Measurements from ENCODE around the gene CAPN15. TPM values are rescaled to one million over a fixed set of nuclear protein-coding genes. Genes with fewer than 3 reads are reported as not detected.

The CAPN15 gene
- total RNA-seq, 1 experiment from 2014 or later = 26.7 TPM

DNA sequence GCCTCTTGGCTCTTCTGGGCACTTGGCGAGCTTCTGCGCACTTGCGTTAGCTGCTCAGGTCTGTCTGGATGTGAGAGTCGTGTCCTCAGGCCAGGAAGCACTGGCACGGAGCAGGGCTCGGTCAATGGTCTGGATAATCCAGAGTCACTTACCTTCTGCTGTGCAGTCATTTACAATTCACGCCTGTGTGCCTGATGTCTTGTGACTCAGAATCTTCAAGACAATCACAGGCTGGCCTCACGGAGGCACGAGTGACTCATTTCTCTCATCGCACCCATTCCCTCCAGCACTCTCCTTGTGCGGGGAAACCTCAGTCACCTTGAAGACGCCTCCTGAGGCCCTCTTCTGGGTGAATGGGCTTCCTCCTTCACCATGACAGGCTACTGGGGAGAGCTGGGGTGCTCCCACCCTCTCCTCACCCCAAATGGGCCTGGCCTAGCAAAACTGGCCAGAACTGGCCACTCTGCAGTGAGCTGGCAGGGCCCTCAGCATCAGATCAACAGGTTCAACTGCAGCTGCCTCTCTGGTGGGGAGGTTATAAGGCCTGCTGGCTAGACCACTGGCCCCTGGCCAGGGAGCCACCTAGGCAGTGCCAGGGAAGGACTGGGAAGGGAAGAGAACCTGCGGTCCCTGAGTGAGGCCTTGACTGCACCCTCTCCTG lies 1.9 kb upstream of the CAPN15 start:
- no peak overlapping the region for H2AFZ ChIP-seq (ENCODE audit: low read length)
- peak overlapping the region; percentile 69 for H3K27ac ChIP-seq (ENCODE audit: low read length)
- DNase-seq = no peak
- H3K4me2 ChIP-seq (ENCODE audit: low read depth, low read length, poor library complexity, severe bottlenecking) = peak overlapping the region; percentile 91
- no peaks in the 10 kb centered on the region for H3K9me2 ChIP-seq (replicated peaks; ENCODE audit: insufficient read depth, low read length)
- peak overlapping the region; percentile 99 for H3K9ac ChIP-seq (ENCODE audit: low read length)
- H3K4me3 ChIP-seq (ENCODE audit: low read length) = peak overlapping the region; percentile 78
- H3K9me3 ChIP-seq (ENCODE audit: low read length) = no peaks in the 10 kb centered on the region
- peaks cover 39% of the 10 kb centered on the region for H3K79me2 ChIP-seq (ENCODE audit: low read length)
- H3K4me1 ChIP-seq (ENCODE audit: low read length) = peaks cover 25% of the 10 kb centered on the region
- peaks cover 17% of the 10 kb centered on the region for H4K20me1 ChIP-seq (ENCODE audit: insufficient read depth, low read depth, low read length)
- no peaks in the 10 kb centered on the region for H3K27me3 ChIP-seq (ENCODE audit: low read length)
- H3K36me3 ChIP-seq (ENCODE audit: insufficient read depth, low read length) = no peaks in the 10 kb centered on the region

DNA sequence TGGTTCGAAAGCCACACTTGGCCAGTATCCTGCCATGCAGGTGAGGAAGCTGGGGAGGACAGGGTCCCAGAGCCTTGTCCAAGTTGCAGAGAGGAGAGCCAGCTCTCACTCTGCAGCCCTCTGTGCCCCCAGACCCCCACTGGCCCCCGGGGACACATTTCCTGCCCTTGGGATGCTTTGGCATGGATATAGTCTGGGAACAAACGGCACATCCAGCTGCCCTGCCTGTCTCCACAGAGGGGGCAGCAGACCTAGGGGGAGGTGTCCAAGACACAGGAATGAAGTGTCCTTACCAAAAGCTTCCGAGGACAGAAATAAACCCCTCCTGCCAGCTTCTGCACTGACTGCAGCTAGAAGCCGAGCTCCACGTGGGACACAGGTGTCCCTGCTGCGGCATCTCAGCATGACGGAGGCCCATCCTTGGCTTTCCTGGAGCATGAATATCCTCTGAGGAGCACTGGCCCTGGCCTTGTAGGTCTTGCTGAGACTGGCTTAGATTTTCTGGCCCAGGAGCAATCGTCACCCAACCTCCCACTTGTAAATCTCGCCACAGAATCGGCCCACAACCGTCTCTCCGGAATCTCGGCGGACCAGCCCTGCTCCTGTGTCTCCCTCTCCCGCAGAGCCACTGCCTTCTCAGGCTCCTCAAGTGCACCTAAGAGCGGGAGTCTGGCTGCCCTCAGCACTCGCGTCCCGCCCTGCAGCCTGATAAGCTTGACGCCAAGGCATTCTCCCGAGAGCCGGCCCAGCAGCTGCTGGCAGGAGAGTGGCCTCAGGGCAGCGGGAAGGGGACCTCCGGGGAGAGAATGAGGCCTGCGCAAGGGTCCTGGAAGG lies 1.1 kb upstream of the CAPN15 start:
- Histone ChIP-seq H3K9me2 (replicated peaks; ENCODE audit: insufficient read depth, low read length) (no peaks in the 10 kb centered on the region), H3K9ac (ENCODE audit: low read length) (peak overlapping the region; percentile 99), H3K9me3 (ENCODE audit: low read length) (no peaks in the 10 kb centered on the region), H3K27me3 (ENCODE audit: low read length) (no peaks in the 10 kb centered on the region), H3K79me2 (ENCODE audit: low read length) (peaks cover 46% of the 10 kb centered on the region), H3K4me1 (ENCODE audit: low read length) (peaks cover 25% of the 10 kb centered on the region), H3K4me3 (ENCODE audit: low read length) (peak overlapping the region; percentile 78), H3K36me3 (ENCODE audit: insufficient read depth, low read length) (no peaks in the 10 kb centered on the region), H3K27ac (ENCODE audit: low read length) (peak overlapping the region; percentile 69), H3K4me2 (ENCODE audit: low read depth, low read length, poor library complexity, severe bottlenecking) (peak overlapping the region; percentile 91), H4K20me1 (ENCODE audit: insufficient read depth, low read depth, low read length) (peaks cover 20% of the 10 kb centered on the region), H2AFZ (ENCODE audit: low read length) (peak overlapping the region; percentile 26; the same call in 1 of the 2 replicates)
- peak; percentile 70 for DNase-seq

DNA sequence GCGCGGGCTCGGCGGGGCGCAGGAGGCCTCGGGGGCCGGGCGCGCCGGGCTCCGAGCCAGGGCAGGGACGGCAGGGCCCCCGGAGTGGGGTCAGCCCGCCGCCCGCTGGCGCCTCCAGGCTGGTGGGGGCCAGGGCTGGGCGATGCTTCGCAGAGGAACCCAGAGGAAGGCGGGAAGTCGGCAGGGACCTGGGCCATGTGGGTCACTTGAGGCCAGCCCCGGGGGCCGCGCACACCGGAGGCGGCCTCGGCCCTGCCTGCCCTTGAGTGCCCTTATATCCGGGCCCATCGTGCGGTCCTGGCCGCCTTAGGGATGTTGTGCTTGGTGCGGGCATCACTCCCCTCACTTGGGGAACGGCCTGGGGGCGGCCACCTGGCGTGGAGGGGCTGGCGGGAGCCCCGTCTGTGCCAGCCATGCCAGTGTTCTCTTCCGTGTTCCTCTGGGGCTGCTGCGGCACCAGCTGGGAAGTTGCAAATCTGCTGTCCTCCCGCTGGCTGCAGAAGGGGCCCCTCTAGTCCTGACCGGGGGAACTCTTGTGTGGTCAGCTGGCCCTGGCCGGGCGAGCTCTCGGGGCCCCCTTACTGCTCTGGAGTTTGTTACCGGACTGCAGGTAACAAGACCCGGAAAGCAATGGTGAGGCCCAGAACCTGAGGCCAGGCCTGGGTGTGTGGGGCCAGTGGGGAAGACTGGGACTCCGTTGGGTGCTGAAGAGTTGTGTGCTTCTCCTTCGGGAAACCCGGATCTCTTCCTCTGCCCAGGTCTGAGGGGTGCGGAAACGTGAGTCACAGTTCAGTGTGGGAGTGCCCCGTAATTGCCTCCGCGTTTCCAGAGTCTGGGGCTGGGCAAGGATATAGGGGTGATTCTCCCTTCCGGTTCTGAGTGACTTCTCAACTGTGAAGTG lies 849 bp downstream of the CAPN15 start:
- no peaks in the 10 kb centered on the region for H3K9me2 ChIP-seq (replicated peaks; ENCODE audit: insufficient read depth, low read length)
- H2AFZ ChIP-seq (ENCODE audit: low read length) = no peak overlapping the region
- no peaks in the 10 kb centered on the region for H3K9me3 ChIP-seq (ENCODE audit: low read length)
- peaks cover 23% of the 10 kb centered on the region for H4K20me1 ChIP-seq (ENCODE audit: insufficient read depth, low read depth, low read length)
- H3K4me1 ChIP-seq (ENCODE audit: low read length) = peaks cover 25% of the 10 kb centered on the region
- no peaks in the 10 kb centered on the region for H3K36me3 ChIP-seq (ENCODE audit: insufficient read depth, low read length)
- peak overlapping the region; percentile 57 for H3K27ac ChIP-seq (ENCODE audit: low read length)
- H3K4me3 ChIP-seq (ENCODE audit: low read length) = peak overlapping the region; percentile 91
- peak; percentile 69 for DNase-seq
- H3K79me2 ChIP-seq (ENCODE audit: low read length) = peaks cover 59% of the 10 kb centered on the region
- peak overlapping the region; percentile 82 for H3K4me2 ChIP-seq (ENCODE audit: low read depth, low read length, poor library complexity, severe bottlenecking)
- peak overlapping the region; percentile 92 for H3K9ac ChIP-seq (ENCODE audit: low read length)
- H3K27me3 ChIP-seq (ENCODE audit: low read length) = no peaks in the 10 kb centered on the region

DNA sequence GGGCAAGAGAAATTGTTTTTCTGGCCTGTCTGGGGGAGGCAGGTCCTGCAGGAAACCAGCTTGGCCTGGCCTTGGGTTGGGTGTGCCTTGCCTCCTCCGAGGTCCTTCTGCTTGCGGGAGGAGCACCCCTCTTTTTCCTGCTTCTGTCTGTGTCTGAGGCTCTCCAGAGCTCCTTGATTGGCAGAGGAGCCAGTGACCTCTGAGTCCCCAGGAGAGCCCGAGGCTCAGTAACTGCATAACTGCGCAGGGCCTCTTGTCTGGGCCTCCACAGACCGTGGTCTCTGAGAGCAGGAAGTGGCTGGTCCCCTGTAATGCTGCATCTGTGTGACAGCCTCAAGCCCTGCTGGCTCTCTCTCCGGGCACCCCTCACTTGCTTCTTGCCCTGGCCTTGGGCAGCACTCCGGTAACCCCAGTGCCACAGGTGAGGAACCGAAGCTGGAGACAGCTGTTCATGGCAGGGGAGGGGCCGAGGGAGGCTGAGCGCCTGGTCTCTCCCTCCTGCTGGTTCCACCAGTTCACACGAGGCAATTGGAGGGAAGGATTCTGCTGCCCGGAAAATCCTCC lies 1.6 kb downstream of the CAPN15 start:
- Histone ChIP-seq H4K20me1 (ENCODE audit: insufficient read depth, low read depth, low read length) (peaks cover 26% of the 10 kb centered on the region), H3K27me3 (ENCODE audit: low read length) (no peaks in the 10 kb centered on the region), H3K4me3 (ENCODE audit: low read length) (peak overlapping the region; percentile 91), H3K9me2 (replicated peaks; ENCODE audit: insufficient read depth, low read length) (no peaks in the 10 kb centered on the region), H2AFZ (ENCODE audit: low read length) (no peak overlapping the region), H3K36me3 (ENCODE audit: insufficient read depth, low read length) (no peaks in the 10 kb centered on the region), H3K9ac (ENCODE audit: low read length) (peak overlapping the region; percentile 92), H3K27ac (ENCODE audit: low read length) (peak overlapping the region; percentile 57), H3K79me2 (ENCODE audit: low read length) (peaks cover 66% of the 10 kb centered on the region), H3K4me1 (ENCODE audit: low read length) (peaks cover 25% of the 10 kb centered on the region), H3K9me3 (ENCODE audit: low read length) (no peaks in the 10 kb centered on the region), H3K4me2 (ENCODE audit: low read depth, low read length, poor library complexity, severe bottlenecking) (peak overlapping the region; percentile 82)
- peak; percentile 57 for DNase-seq

DNA sequence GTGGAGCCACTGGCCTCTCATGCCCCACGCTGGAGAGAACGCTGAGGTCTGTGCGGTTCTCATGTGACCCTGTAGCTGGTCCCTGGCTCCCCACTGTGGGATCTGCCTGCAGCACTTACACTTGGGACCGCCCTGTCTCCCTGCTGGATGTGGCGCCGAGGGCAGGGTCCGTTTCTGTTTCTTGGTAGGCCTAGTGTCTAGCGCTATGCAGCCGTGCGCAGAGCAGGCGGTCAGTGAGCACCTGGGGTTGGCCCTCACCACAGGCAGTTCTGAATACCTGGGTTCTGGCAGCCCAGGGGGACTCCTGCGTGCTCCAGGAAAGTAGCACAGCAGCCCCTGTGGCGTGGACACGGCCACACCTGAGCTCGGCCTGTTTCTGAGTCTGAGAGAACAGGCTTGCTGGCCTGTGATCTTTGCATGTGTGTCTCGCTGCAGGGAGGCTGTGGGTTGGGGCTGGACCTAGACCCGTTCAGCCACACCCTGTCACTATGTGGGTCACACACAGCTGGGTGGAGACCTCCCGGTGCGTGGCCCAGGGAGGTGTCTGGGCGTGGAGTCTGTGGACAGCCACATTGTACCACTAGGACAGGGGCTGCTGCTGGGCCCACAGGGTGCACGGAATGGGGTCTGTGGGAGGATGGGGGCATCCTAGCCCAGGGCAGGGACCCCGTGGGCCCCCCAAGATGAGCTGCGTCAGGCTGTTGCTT lies 2.8 kb downstream of the CAPN15 start:
- Histone ChIP-seq H3K9ac (ENCODE audit: low read length) (no peak overlapping the region), H2AFZ (ENCODE audit: low read length) (no peak overlapping the region), H3K4me2 (ENCODE audit: low read depth, low read length, poor library complexity, severe bottlenecking) (no peak overlapping the region), H3K9me2 (replicated peaks; ENCODE audit: insufficient read depth, low read length) (no peaks in the 10 kb centered on the region), H3K9me3 (ENCODE audit: low read length) (no peaks in the 10 kb centered on the region), H3K36me3 (ENCODE audit: insufficient read depth, low read length) (no peaks in the 10 kb centered on the region), H3K4me3 (ENCODE audit: low read length) (no peak overlapping the region), H3K27ac (ENCODE audit: low read length) (no peak overlapping the region), H3K79me2 (ENCODE audit: low read length) (peaks cover 78% of the 10 kb centered on the region), H3K4me1 (ENCODE audit: low read length) (peaks cover 25% of the 10 kb centered on the region), H3K27me3 (ENCODE audit: low read length) (no peaks in the 10 kb centered on the region), H4K20me1 (ENCODE audit: insufficient read depth, low read depth, low read length) (peaks cover 26% of the 10 kb centered on the region)
- DNase-seq = no peak

DNA sequence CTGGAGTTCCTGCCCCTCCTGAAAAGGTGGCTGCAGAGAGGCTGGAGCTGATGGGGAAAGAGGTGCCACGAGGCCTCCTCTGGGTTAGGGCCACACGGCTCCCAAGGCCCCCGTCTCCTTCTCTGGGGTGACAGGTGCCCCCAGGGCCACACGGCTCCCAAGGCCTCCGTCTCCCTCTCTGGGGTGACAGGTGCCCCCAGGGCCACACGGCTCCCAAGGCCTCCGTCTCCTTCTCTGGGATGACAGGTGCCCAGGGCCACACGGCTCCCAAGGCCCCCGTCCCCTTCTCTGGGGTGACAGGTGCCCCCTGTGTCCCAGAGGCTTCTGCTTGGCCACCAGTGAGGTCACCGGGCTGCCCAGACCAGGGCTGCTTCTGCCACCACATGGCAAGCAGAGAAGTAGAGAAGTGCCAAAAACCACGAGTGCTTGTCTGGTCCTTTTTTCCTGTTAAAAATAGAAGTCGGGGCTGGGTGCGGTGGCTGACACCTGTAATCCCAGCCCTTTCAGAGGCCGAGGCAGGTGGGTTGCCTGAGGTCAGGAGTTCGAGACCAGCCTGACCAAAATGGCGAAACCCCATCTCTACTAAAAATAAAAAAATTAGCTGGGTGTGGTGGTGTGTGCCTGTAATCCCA lies 4.1 kb downstream of the CAPN15 start:
- DNase-seq = no peak
- Histone ChIP-seq H3K4me2 (ENCODE audit: low read depth, low read length, poor library complexity, severe bottlenecking) (no peak overlapping the region), H3K36me3 (ENCODE audit: insufficient read depth, low read length) (no peaks in the 10 kb centered on the region), H3K27ac (ENCODE audit: low read length) (no peak overlapping the region), H3K9me3 (ENCODE audit: low read length) (no peaks in the 10 kb centered on the region), H3K79me2 (ENCODE audit: low read length) (peaks cover 73% of the 10 kb centered on the region), H3K9ac (ENCODE audit: low read length) (no peak overlapping the region), H3K27me3 (ENCODE audit: low read length) (no peaks in the 10 kb centered on the region), H3K4me1 (ENCODE audit: low read length) (peaks cover 12% of the 10 kb centered on the region), H4K20me1 (ENCODE audit: insufficient read depth, low read depth, low read length) (peaks cover 26% of the 10 kb centered on the region), H3K4me3 (ENCODE audit: low read length) (no peak overlapping the region), H3K9me2 (replicated peaks; ENCODE audit: insufficient read depth, low read length) (no peaks in the 10 kb centered on the region), H2AFZ (ENCODE audit: low read length) (no peak overlapping the region)

DNA sequence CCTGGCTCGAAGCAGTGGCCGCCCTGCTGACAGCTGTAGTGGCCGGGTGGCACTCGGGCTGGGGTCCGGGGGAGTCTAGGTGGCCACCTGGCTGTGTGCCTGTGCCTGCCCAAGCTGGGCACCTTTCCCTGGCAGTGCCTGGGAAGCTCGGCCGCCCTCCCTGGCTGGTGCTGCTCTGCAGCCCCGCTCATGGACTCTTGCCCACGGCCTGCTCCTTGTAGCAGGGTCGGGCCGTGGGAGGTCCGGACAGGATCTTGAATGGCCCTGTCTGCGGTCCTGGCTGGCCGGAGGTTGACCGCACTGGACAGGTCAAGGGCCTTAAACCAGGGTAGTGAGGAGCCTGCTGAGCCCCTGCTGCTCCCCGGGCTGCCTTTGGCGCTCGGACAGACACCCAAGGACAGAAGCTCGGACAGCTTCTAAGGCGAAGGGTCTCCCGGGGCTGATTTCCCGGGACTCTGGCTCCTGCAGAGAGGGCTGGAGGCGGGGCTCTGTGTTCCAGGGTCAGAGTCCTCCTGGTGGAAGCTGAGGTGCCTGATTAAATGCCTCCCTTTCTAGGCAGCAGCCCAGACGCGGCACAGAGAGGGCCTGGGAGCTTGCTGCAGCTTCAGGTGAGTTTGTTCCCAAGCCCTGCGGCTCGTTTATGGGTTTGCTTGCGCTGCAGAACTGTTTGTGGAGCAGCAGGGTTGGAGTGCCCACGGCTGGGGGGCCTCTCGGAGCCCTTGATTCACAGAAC lies 6.0 kb downstream of the CAPN15 start:
- peaks cover 76% of the 10 kb centered on the region for H3K79me2 ChIP-seq (ENCODE audit: low read length)
- no peak for DNase-seq

More for the DNA sequence above, 6.0 kb downstream of the CAPN15 start:
- Histone ChIP-seq H4K20me1 (ENCODE audit: insufficient read depth, low read depth, low read length) (peaks cover 26% of the 10 kb centered on the region), H2AFZ (ENCODE audit: low read length) (no peak overlapping the region), H3K4me1 (ENCODE audit: low read length) (peaks cover 9% of the 10 kb centered on the region), H3K27ac (ENCODE audit: low read length) (no peak overlapping the region), H3K9me2 (replicated peaks; ENCODE audit: insufficient read depth, low read length) (no peaks in the 10 kb centered on the region), H3K4me3 (ENCODE audit: low read length) (no peak overlapping the region), H3K36me3 (ENCODE audit: insufficient read depth, low read length) (no peaks in the 10 kb centered on the region; the same call in 1 of the 2 replicates), H3K27me3 (ENCODE audit: low read length) (no peaks in the 10 kb centered on the region), H3K4me2 (ENCODE audit: low read depth, low read length, poor library complexity, severe bottlenecking) (no peak overlapping the region), H3K9ac (ENCODE audit: low read length) (no peak overlapping the region), H3K9me3 (ENCODE audit: low read length) (no peaks in the 10 kb centered on the region)
